T-helper 1 cell treated with Interleukin-12 subunit alpha and Interleukin-12 subunit beta and Interleukin-4 antibody, amounts not matched to agents 30 ng/mL and 1 ng/mL, for 36 hours (primary cell): Measurements from ENCODE around the gene KLHL8. TPM values are rescaled to one million over a fixed set of nuclear protein-coding genes. Genes with fewer than 3 reads are reported as not detected.

ENCODE experiments used
- intact Hi-C: fragments of 100-400 bp; cut with micrococcal nuclease; formaldehyde crosslinking; loops from one replicate; pipeline ENCODE4 v1.15.1; 2024
- total RNA-seq: library from RNA; stranded (reverse); gene quantifications from 2 replicates; pipeline ENCODE4 v1.2.3, GENCODE V29; 2022

Gene KLHL8
- 9.4 and 11.1 TPM in 2 replicates for total RNA-seq

GRCh38 chr4:87220094-87220822 is at the start of gene KLHL8:
Gene KLHL8 (minus strand): TSS chr4:87220618. CDS start chr4:87195539, 25,079 bp downstream.
- intact Hi-C loops: loop anchor here (1.0 to 5.0 kb wide), 11 partner anchors 15 to 1892 kb away; partner anchors contain the start of genes HSD17B11, NUDT9, PPM1K and TIGD2

- intact Hi-C loops: loop anchor here (1.0 to 5.0 kb wide), 2 partner anchors 195 to 577 kb away; no protein-coding TSS in a partner anchor
Observed at GRCh38 chr4:87270144-87270543, 49.7 kb upstream of the KLHL8 start.

DNA sequence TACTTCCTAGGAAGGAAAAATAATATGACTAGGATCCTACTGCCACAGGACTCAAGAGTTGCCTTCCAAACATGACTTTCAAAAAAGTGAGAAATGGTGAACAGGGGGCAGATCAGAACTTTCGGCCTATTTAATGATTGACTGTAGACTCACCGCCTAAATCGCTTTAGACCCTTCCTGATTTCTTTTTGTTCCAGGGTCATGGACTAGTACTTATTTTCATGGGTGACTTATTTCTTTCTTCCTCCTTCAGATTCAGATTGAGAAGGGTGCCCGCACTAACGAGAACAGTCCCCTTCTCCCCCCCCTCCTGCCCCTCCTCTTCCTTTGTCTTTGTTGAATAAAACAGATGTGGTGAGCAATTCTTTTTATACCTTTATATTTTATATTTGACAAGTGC is 48.0 kb upstream of the KLHL8 start:
- intact Hi-C loops: no loop called here

DNA sequence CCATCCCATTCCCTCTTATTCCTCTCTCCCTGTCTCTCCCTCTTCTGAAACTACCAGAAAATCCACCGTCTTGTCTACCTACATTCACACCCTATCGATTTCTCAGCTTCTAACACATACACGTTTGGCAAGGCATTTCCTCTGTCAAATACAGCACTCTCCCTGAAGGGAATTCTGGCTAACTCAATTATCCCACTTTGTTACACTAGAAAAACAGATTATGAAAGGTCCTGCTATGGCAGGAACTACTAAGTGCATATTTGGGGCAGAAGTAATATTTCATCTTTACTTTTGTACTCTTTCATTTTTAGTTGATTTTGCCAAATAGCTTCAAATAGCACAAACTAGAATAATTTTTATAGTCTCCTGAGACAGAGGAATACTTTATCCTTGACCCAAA is 46.6 kb upstream of the KLHL8 start:
- intact Hi-C loops: no loop called here

DNA sequence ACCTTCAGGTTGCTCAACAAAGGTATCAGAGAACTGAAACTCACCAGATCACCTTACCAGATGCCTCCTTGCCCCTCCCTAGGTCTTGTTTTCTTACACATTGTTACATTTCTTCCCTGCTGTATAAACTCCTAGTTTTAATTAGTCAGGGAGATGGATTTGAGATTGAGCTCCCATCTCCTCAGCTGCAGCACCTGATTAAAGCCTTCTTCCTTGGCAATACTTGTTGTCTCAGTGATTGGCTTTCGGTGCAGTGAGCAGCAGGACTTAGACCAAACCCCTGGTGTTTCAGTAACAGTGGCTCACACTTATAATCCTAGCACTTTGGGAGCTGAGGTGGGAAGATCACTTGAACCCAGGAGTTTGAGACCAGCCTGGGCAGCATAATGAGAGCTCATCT is 42.5 kb upstream of the KLHL8 start:
- intact Hi-C loops: no loop called here

- intact Hi-C loops: no loop called here
Observed at GRCh38 chr4:87260477-87260876, 40.1 kb upstream of the KLHL8 start.

GRCh38 chr4:87258677-87259076 is 38.3 kb upstream of the KLHL8 start:
- intact Hi-C loops: no loop called here

DNA sequence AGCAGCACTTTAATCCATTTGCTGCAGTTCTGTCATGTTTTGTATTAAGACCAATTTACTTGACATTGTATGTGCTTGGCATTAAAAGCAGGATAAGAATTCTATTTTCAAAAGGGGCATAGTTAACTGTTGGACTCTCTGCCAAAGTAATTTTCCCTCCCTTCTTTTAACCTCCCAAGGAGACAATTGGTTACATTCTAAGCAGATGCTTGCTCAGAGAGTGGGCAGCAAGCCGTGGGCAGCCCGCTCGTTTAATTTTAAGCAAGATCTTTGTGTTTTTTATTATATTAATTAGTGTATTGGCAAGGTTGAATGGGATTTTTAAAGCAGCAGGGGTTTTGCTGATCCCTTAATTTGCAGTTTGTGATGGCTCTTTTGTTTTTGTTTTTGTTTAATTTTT is 37.1 kb upstream of the KLHL8 start:
- intact Hi-C loops: no loop called here

GRCh38 chr4:87255755-87256154 is 35.3 kb upstream of the KLHL8 start:
- intact Hi-C loops: no loop called here

GRCh38 chr4:87251106-87251505 is 30.7 kb upstream of the KLHL8 start:
- intact Hi-C loops: no loop called here

- intact Hi-C loops: no loop called here
Observed at GRCh38 chr4:87250294-87250693, 29.9 kb upstream of the KLHL8 start.

DNA sequence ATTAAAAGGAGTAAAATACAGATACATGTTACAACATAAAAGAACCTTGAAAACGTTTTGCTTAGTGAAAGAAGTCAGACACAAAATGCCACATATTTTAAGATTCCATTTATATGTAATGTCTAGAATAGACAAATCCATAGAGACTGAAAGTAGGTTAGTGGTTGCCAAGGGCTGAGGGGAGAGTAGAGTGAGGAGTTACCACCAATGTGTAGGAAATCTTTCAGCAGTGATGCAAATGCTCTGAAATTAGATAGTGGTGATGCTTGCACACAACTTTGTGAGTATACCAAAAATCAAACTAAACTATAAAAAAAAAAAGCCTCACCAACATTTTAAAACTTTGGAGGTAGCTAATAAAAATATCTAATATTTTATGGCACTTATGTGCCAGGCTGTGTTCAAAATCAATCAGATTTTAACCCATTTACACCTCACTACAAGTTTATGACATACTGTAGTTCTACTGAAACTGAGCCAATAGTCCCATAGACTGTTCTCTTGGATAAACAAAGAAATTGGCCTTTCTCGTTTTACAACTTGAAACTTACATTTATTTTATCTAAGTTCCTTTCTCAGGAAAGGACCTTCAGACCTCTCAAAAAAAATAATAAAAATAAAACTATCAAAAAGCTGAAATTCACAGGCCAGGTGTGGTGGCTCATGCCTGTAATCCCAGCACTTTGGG is 29.1 kb upstream of the KLHL8 start:
- intact Hi-C loops: no loop called here

DNA sequence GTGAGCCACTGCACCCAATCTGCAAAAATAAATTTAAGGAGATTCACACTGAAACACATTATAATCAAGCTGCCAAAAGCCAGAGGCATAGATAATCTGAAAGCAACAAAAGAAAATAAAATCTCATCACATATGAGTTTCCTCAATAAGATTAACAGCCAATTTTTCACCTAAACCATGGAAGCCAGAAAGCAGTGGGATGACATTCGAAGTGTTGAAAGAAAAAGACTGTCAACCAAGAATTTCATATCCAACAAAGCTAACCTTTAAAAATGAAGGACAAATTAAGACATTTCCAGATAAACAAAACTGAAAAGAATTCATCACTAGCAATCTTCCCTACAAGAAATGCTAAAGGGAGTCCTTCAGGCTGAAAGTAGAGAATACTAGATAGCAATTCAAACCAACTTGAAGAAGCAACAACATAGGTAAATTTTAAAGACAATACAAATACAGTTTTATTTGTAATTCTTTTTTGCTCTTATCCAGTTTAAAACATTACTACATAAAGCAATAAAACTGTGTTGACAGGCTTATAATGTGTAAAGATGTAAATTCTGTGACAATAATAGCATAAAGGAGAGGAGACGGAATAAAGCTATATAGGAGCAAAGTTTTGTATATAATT is 23.1 kb upstream of the KLHL8 start:
- intact Hi-C loops: no loop called here

GRCh38 chr4:87241336-87241735 is 20.9 kb upstream of the KLHL8 start:
- intact Hi-C loops: no loop called here

GRCh38 chr4:87240341-87240740 is 19.9 kb upstream of the KLHL8 start:
- intact Hi-C loops: no loop called here

DNA sequence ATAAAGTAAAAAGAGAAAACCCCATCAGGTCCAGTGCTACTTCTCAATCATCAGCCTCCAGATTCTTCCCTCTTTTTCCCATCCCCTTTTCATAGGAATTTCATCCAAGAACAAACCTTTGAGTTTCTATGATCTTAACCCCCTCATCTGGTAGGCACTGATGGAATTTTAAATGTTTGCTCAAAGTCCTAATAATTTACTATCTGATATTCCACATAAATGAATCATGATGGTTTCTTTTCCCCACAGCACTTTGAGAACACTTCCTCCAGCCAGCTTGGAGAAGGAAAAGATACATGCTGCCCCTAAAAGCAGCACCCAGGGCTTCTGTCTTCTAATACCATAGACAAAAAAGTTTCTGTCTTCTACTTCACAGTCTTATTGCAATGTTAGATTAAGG is 19.4 kb upstream of the KLHL8 start:
- intact Hi-C loops: loop anchor here (5.0 kb wide), 4 partner anchors 148 to 878 kb away; partner anchors contain the start of genes HSD17B11 and MAPK10

DNA sequence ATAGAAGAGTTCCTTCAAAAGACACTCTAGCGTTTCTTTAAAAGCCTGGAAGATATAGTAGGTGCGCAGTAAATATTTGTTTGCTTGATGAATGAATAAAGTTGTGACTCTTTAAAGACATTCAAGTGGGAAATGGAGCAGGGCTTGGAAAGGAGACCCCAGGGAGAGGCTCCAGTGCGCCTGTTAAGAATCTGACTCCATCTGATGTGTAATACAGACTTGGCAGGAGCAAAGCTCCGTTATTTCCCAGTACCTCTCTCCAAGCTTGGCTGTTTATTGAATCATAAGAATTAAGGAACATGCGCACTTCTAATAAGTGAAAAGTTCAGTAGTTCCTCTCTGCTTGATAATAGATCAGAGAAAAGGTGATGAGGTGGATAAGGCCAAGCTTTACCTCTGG is 18.8 kb upstream of the KLHL8 start:
- intact Hi-C loops: loop anchor here (5.0 kb wide), 4 partner anchors 147 to 877 kb away; partner anchors contain the start of genes HSD17B11 and MAPK10

GRCh38 chr4:87236861-87237260 is 16.4 kb upstream of the KLHL8 start:
- intact Hi-C loops: loop anchor here (1.0 to 5.0 kb wide), 7 partner anchors 145 to 875 kb away; partner anchors contain the start of genes HSD17B11, MAPK10 and NUDT9

- intact Hi-C loops: loop anchor here (1.0 to 5.0 kb wide), 10 partner anchors 10 to 873 kb away; partner anchors contain the start of genes HSD17B11, KLHL8 and MAPK10
Observed at GRCh38 chr4:87235020-87235671, 14.7 kb upstream of the KLHL8 start.

DNA sequence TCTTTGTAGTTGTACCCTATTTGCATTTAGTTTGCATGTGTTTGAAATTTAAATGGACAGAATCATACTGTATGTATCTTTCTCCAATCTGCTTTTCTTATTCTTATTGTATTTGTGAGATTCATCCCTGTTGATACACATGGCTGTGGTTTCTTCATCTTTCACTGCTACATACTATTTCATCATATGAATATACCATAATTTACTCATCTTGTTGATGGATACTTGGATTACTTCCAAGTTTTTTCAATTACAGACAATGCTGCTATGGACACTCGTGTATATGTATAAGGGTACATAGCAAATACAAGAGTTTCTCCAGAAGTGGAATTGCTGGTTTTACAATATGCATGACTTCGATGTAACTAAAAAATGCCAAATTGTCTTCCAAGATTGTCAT is 11.8 kb upstream of the KLHL8 start:
- intact Hi-C loops: no loop called here

DNA sequence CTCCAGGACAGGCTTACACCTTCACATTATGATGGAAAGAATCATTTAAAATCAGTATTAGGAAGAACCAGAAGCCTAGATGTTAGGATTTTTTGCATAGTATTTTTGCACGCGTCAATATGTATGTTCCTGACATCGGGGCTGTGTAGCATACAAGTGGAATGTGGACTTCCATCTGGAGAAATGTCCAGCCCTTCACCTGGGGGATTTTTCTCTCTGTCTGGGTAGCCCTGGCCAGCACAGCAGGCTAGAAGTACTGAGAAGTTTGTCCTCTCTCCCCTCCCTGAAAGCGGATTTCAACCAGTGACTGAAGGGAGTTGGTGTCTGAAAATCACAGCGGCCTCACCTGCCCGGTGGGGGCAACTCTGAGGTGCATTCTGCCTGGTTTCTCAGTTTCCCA is 10.4 kb upstream of the KLHL8 start:
- intact Hi-C loops: no loop called here
